PC-3 (cell line): ENCODE results near the gene MAP7. TPM values are rescaled to one million over a fixed set of nuclear protein-coding genes. Genes with fewer than 3 reads are reported as not detected.
"Not testable (repeated sequence)": the region's sequence is repeated elsewhere in the genome, so short reads cannot be mapped to it uniquely, and the experiment has no call there.

Source experiments
- ATAC-seq: fragments of 200-7000 bp; cut with Tn5 transposase; 2 replicates; pipeline ENCODE4 v1.9.1; 2020; ENCODE audit warnings: mild to moderate bottlenecking, moderate library complexity
- BruUV-seq: library from RNA; stranded (reverse); fragments of 400-500 nt; replicated peaks from 2 replicates; lab custom pipeline; 2021; lab: Mats Ljungman, UMichigan
- CTCF ChIA-PET: fragments of 300-600 bp; sonication (Branson Sonifier 250); formaldehyde crosslinking; loops from one replicate; lab custom pipeline; 2022; ENCODE audit warnings: antibody characterized with exemption; lab: Charles Lee
- POLR2A ChIA-PET: fragments of 300-600 bp; sonication (Branson Sonifier 250); formaldehyde crosslinking; loops from one replicate; lab custom pipeline; 2022; ENCODE audit warnings: antibody characterized with exemption; ENCODE audit not compliant: unreplicated experiment; lab: Charles Lee
- DNase-seq: peaks from one replicate; pipeline ENCODE4 v3.0.0-alpha.2; 2015
- H2AFZ ChIP-seq: fragments of 300-600 bp; sonication (generic); 2 replicates; pipeline ENCODE4 v1.6.0; 2016; ENCODE audit warnings: antibody characterized with exemption, low read length
- H3F3A ChIP-seq: fragments of 300-600 bp; sonication (generic); one replicate; pipeline ENCODE4 v1.6.0; 2017; ENCODE audit warnings: antibody characterized with exemption, low read length, control low read depth, mild to moderate bottlenecking; ENCODE audit not compliant: unreplicated experiment
- H3K27ac ChIP-seq: fragments of 300-600 bp; sonication (generic); 2 replicates; pipeline ENCODE4 v1.5.1; 2016; ENCODE audit warnings: mild to moderate bottlenecking, low read length
- H3K27me3 ChIP-seq: fragments of 300-600 bp; sonication (generic); 2 replicates; pipeline ENCODE4 v1.6.1; 2016; ENCODE audit warnings: low read length, mixed read lengths
- H3K36me3 ChIP-seq: fragments of 300-600 bp; sonication (generic); 2 replicates; pipeline ENCODE4 v1.6.1; 2016; ENCODE audit warnings: low read depth, mixed run types, low read length, mixed read lengths
- H3K4me1 ChIP-seq: fragments of 300-600 bp; sonication (generic); 2 replicates; pipeline ENCODE4 v1.5.1; 2016; ENCODE audit warnings: low read length; ENCODE audit not compliant: insufficient read depth
- H3K4me2 ChIP-seq: fragments of 300-600 bp; sonication (generic); 2 replicates; pipeline ENCODE4 v1.6.0; 2016; ENCODE audit warnings: low read length
- H3K4me3 ChIP-seq: fragments of 300-600 bp; sonication (generic); 2 replicates; pipeline ENCODE4 v1.5.1; 2016; ENCODE audit warnings: mild to moderate bottlenecking, low read length, mixed read lengths
- H3K79me2 ChIP-seq: fragments of 300-600 bp; sonication (generic); 2 replicates; pipeline ENCODE4 v1.6.1; 2017; ENCODE audit warnings: low read length, mixed read lengths
- H3K9ac ChIP-seq: fragments of 300-600 bp; sonication (generic); 2 replicates; pipeline ENCODE4 v1.6.0; 2016; ENCODE audit warnings: mild to moderate bottlenecking, low read length
- H3K9me2 ChIP-seq: fragments of 300-600 bp; sonication (generic); replicated peaks from 2 replicates; pipeline ENCODE4 v1.6.1; 2016; ENCODE audit warnings: mixed run types, low read length, mixed read lengths
- H3K9me3 ChIP-seq: fragments of 300-600 bp; sonication (generic); 2 replicates; pipeline ENCODE4 v1.6.1; 2016; ENCODE audit warnings: low read length, mixed read lengths
- H4K20me1 ChIP-seq: fragments of 300-600 bp; sonication (generic); 2 replicates; pipeline ENCODE4 v1.6.1; 2016; ENCODE audit warnings: low read length, mixed read lengths
- CTCF ChIP-seq: fragments of 300-600 bp; sonication (generic); conservative IDR thresholded peaks from 2 replicates; pipeline ENCODE4 v1.5.1; 2017; ENCODE audit warnings: antibody characterized with exemption, low read depth, mild to moderate bottlenecking, low read length
- EZH2 ChIP-seq: fragments of 300-600 bp; sonication (generic); IDR thresholded peaks from one replicate; pipeline ENCODE4 v1.6.1; 2017; ENCODE audit warnings: antibody characterized with exemption, mild to moderate bottlenecking, low read length; ENCODE audit not compliant: unreplicated experiment
- EZH2phosphoT487 ChIP-seq: fragments of 300-600 bp; sonication (generic); IDR thresholded peaks from 2 replicates; pipeline ENCODE4 v1.6.1; 2018; ENCODE audit warnings: mild to moderate bottlenecking, antibody characterized with exemption, low read length, borderline replicate concordance
- intact Hi-C: fragments of 100-400 bp; cut with micrococcal nuclease; formaldehyde crosslinking; loops from 2 replicates; pipeline ENCODE4 v1.9.0; 2023
- total RNA-seq: library from RNA; depleted of rRNA; stranded (reverse); fragments of >200 nt; gene quantifications from 2 replicates; pipeline ENCODE4 v1.2.3, GENCODE V29; 2014

The MAP7 gene
- total RNA-seq, 1 experiment from 2014 or later, result 13.9 TPM

GRCh38 chr6:136587527-136587926 lies 37.3 kb upstream of the MAP7 start:
- Histone ChIP-seq H3K9me2 (no peaks in the 10 kb centered on the region), H3K27me3 (no peaks in the 10 kb centered on the region), H3K9me3 (no peaks in the 10 kb centered on the region), H3K4me1 (peaks cover 6% of the 10 kb centered on the region), H3K36me3 (no peaks in the 10 kb centered on the region), H4K20me1 (no peaks in the 10 kb centered on the region), H3K9ac (no peak overlapping the region), H2AFZ (no peak overlapping the region), H3K27ac (no peak overlapping the region), H3F3A (no peaks in the 10 kb centered on the region), H3K4me2 (no peak overlapping the region), H3K79me2 (no peaks in the 10 kb centered on the region), H3K4me3 (no peak overlapping the region)
- ATAC-seq, result no peak
- ChIA-PET CTCF (no interaction called here), POLR2A (interaction anchor here (0.6 kb wide), 1 partner anchor 148 kb away, joined by 4 read pairs; no protein-coding TSS in a partner anchor)
- DNase-seq, result no peak
- no TSS peak for BruUV-seq
- TF ChIP-seq CTCF, result no peak
- TF ChIP-seq EZH2, result no peak
- no peak for TF ChIP-seq EZH2phosphoT487
- intact Hi-C loops, result no loop called here

DNA sequence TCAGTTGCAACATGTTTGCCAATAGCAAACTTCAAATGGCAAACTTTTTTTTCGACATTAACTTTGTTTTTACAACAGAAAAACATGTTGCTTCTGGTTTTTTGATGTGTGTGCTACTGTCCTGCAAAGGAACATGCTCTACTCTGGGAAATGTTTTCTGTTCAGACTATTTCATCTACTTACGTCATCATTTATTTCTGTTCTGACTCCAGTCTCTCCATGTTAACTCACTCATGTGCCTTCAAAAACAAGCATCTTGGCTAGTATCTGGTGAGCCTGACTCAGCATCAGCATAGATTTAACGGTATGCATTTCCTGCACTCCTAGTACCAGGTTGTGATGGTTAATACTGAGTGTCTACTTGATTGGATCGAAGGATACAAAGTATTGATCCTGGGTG lies 36.1 kb upstream of the MAP7 start:
- ATAC-seq (no peak), DNase-seq (no peak)
- BruUV-seq, result no TSS peak
- peaks cover 6% of the 10 kb centered on the region for H3K4me1 ChIP-seq
- TF ChIP-seq EZH2phosphoT487 (no peak), CTCF (no peak), EZH2 (no peak)
- ChIA-PET CTCF (no interaction called here), POLR2A (interaction anchor here (0.6 kb wide), 1 partner anchor 78 kb away, joined by 3 read pairs; no protein-coding TSS in a partner anchor)
- H3K9me3 ChIP-seq, result no peaks in the 10 kb centered on the region
- H3F3A ChIP-seq, result no peaks in the 10 kb centered on the region
- intact Hi-C loops, result no loop called here
- H3K4me2 ChIP-seq, result no peak overlapping the region
- H2AFZ ChIP-seq, result no peak overlapping the region
- H3K36me3 ChIP-seq, result no peaks in the 10 kb centered on the region
- no peaks in the 10 kb centered on the region for H3K79me2 ChIP-seq
- H3K9me2 ChIP-seq, result no peaks in the 10 kb centered on the region
- no peaks in the 10 kb centered on the region for H3K27me3 ChIP-seq
- no peak overlapping the region for H3K4me3 ChIP-seq
- no peaks in the 10 kb centered on the region for H4K20me1 ChIP-seq
- H3K9ac ChIP-seq, result no peak overlapping the region
- H3K27ac ChIP-seq, result no peak overlapping the region

DNA sequence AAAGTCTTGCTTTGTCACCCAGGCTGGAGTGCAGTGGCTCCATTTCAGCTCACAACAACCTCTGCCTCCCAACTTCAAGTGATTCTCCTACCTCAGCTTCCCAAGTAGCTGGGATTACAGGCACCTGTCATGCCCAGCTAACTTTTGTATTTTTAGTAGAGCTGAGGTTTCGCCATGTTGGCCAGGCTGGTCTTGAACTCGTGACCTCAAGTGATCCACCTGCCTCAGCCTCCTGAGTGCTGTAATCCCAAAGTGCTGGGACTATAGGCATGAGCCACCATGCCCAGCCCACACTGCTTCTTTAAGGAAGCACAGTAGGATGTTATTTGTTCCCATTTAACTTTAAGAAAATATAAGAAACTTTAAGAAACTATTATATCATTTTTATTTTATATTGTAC lies 35.3 kb upstream of the MAP7 start:
- H3K9me3 ChIP-seq, BruUV-seq, H3K4me1 ChIP-seq, H3F3A ChIP-seq, CTCF ChIA-PET, H3K4me3 ChIP-seq, H3K27ac ChIP-seq, H3K27me3 ChIP-seq, ATAC-seq, H3K36me3 ChIP-seq, DNase-seq, H2AFZ ChIP-seq, intact Hi-C loops, H3K9ac ChIP-seq, H3K4me2 ChIP-seq, H4K20me1 ChIP-seq, H3K9me2 ChIP-seq, H3K79me2 ChIP-seq: not testable (repeated sequence)
- POLR2A ChIA-PET, result interaction anchor here (0.6 kb wide), 1 partner anchor 79 kb away, joined by 3 read pairs; no protein-coding TSS in a partner anchor

DNA sequence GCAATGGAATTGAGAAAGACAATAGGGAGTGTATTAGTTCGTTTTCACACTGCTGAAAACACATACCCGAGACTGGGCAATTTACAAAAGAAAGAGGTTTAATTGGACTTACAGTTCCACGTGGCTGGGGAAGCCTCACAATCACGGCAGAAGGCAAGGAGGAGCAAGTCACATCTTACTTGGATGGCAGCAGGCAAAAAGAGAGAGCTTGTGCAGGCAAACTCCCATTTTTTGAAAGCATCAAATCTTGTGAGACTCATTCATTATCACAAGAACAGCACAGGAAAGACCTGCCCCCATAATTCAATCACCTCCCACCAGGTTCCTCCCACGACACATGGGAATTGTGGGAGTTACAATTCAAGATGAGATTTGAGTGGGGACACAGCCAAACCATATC lies 34.1 kb upstream of the MAP7 start:
- intact Hi-C loops, H2AFZ ChIP-seq, H3K4me2 ChIP-seq, POLR2A ChIA-PET, CTCF ChIA-PET, H3K4me3 ChIP-seq, H3K27me3 ChIP-seq, H3K4me1 ChIP-seq, BruUV-seq, H3K9me2 ChIP-seq, H4K20me1 ChIP-seq, H3K79me2 ChIP-seq, DNase-seq, H3K9ac ChIP-seq, H3F3A ChIP-seq, H3K9me3 ChIP-seq, H3K36me3 ChIP-seq, ATAC-seq, H3K27ac ChIP-seq: not testable (repeated sequence)
